ENCODE measurements around the gene RAB3IL1.

Gene RAB3IL1

GRCh38 chr11:61918251-61918937 lies 1.0 kb upstream of the RAB3IL1 start:
- no peak for DNase-seq

- DNase-seq: no peak
These were observed 531 bp downstream of the RAB3IL1 start for GRCh38 chr11:61916737-61917333.

GRCh38 chr11:61914471-61915171 lies 2.7 kb downstream of the RAB3IL1 start:
- no peak for DNase-seq

GRCh38 chr11:61913699-61914395 lies 3.5 kb downstream of the RAB3IL1 start:
- DNase-seq: no peak

- no peak for DNase-seq
These were observed 4.2 kb downstream of the RAB3IL1 start for GRCh38 chr11:61912991-61913698.

- DNase-seq: no peak
These were observed 4.9 kb downstream of the RAB3IL1 start for GRCh38 chr11:61912530-61912898.

GRCh38 chr11:61911701-61912529 lies 5.5 kb downstream of the RAB3IL1 start:
- no peak for DNase-seq

GRCh38 chr11:61911128-61911700 lies 6.2 kb downstream of the RAB3IL1 start:
- no peak for DNase-seq

- no peak for DNase-seq
These were observed 6.9 kb downstream of the RAB3IL1 start for GRCh38 chr11:61910187-61911127.

- DNase-seq: no peak
These were observed 8.5 kb downstream of the RAB3IL1 start for GRCh38 chr11:61908730-61909316.

- no peak for DNase-seq
These were observed 9.3 kb downstream of the RAB3IL1 start for GRCh38 chr11:61907871-61908729.

GRCh38 chr11:61907282-61907681 lies 10.1 kb downstream of the RAB3IL1 start:
- DNase-seq: no peak

- DNase-seq: no peak
These were observed 10.8 kb downstream of the RAB3IL1 start for GRCh38 chr11:61906522-61906909.

GRCh38 chr11:61905801-61906521 lies 11.4 kb downstream of the RAB3IL1 start:
- no peak for DNase-seq

GRCh38 chr11:61905067-61905696 lies 12.2 kb downstream of the RAB3IL1 start:
- DNase-seq: no peak

- no peak for DNase-seq
These were observed 12.8 kb downstream of the RAB3IL1 start for GRCh38 chr11:61904539-61905048.

- DNase-seq: no peak
These were observed 13.5 kb downstream of the RAB3IL1 start for GRCh38 chr11:61903845-61904244.

- no peak for DNase-seq
These were observed 15.1 kb downstream of the RAB3IL1 start for GRCh38 chr11:61902313-61902712.

Measured in DMS 273 treated with DMSO at 0.1 percent for 48 hours (cell line).